Stimulated activated naive CD8-positive, alpha-beta T cell treated with anti-CD3 and anti-CD28 coated beads, Interleukin-15, Interleukin-2, amounts not matched to agents 100 U/mL and 50 U/mL, for 24 hours (primary cell): ENCODE results near the gene PIP4P1.
A peak's percentile ranks its signal among the peaks of the same experiment; 100 is the strongest.
"Not testable (repeated sequence)": the region's sequence is repeated elsewhere in the genome, so short reads cannot be mapped to it uniquely, and the experiment has no call there.

Experiments used
- ATAC-seq: fragments of 150-1000 bp; cut with Tn5 transposase; one replicate; pipeline ENCODE4 v1.10.0; 2021
- DNase-seq: peaks from one replicate; pipeline ENCODE4 v3.0.0; 2021

The PIP4P1 gene

GRCh38 chr14:20476776-20477175 lies 15.5 kb upstream of the PIP4P1 start:
- ATAC-seq (no peak), DNase-seq (no peak)

- no peak for ATAC-seq
Measured at GRCh38 chr14:20472536-20473169, 11.4 kb upstream of the PIP4P1 start.

GRCh38 chr14:20470603-20470901 lies 9.3 kb upstream of the PIP4P1 start:
- DNase-seq = no peak
- no peak for ATAC-seq

More at GRCh38 chr14:20472536-20473169, 11.4 kb upstream of the PIP4P1 start:
- no peak for DNase-seq

- DNase-seq (peak; percentile 64), ATAC-seq (peak; percentile 78)
Measured at GRCh38 chr14:20469890-20470602, 8.8 kb upstream of the PIP4P1 start.

GRCh38 chr14:20469242-20469889 lies 8.1 kb upstream of the PIP4P1 start, which contains the start of gene PNP:
PNP (plus strand) TSS chr14:20469406; CDS start chr14:20469525, 119 bp downstream.
- DNase-seq = peak; percentile 90

GRCh38 chr14:20468764-20469241 lies 7.6 kb upstream of the PIP4P1 start:
- DNase-seq (no peak), ATAC-seq (no peak)

More at GRCh38 chr14:20469242-20469889, 8.1 kb upstream of the PIP4P1 start, which contains the start of gene PNP:
- ATAC-seq = peak; percentile 95

- DNase-seq = peak; percentile 49
- no peak for ATAC-seq
Measured at GRCh38 chr14:20460458-20461224, 593 bp downstream of the PIP4P1 start.

- ATAC-seq = no peak
- no peak for DNase-seq
Measured at GRCh38 chr14:20458031-20458789, 3.0 kb downstream of the PIP4P1 start.

GRCh38 chr14:20456971-20457370 lies 4.3 kb downstream of the PIP4P1 start:
- ATAC-seq (no peak), DNase-seq (no peak)

GRCh38 chr14:20455355-20456300 lies 5.6 kb downstream of the PIP4P1 start:
- ATAC-seq = peak; percentile 74
- no peak for DNase-seq

- DNase-seq = peak; percentile 96
- ATAC-seq = peak; percentile 89
Measured at GRCh38 chr14:20454516-20455354, 6.5 kb downstream of the PIP4P1 start, which contains the start of the genes APEX1 and OSGEP. APEX1 (plus strand) TSS chr14:20455226; CDS start chr14:20455646, 420 bp downstream. OSGEP (minus strand) TSS chr14:20454812; CDS start chr14:20454683, 129 bp downstream.

- not testable (repeated sequence) for ATAC-seq, DNase-seq
Measured at GRCh38 chr14:20452831-20453230, 8.4 kb downstream of the PIP4P1 start.

GRCh38 chr14:20446889-20447288 lies 14.3 kb downstream of the PIP4P1 start:
- DNase-seq (no peak), ATAC-seq (no peak)

GRCh38 chr14:20443650-20444049 lies 17.6 kb downstream of the PIP4P1 start:
- not testable (repeated sequence) for DNase-seq, ATAC-seq

GRCh38 chr14:20441461-20441860 lies 19.8 kb downstream of the PIP4P1 start:
- ATAC-seq = no peak
- no peak for DNase-seq

GRCh38 chr14:20440882-20441281 lies 20.4 kb downstream of the PIP4P1 start:
- ATAC-seq (peak; percentile 82), DNase-seq (peak; percentile 34)

- peak; percentile 30 for DNase-seq
- peak; percentile 74 for ATAC-seq
Measured at GRCh38 chr14:20440465-20440864, 20.8 kb downstream of the PIP4P1 start.

GRCh38 chr14:20438664-20439063 lies 22.6 kb downstream of the PIP4P1 start:
- ATAC-seq (no peak), DNase-seq (no peak)

- DNase-seq = no peak
- ATAC-seq = no peak
Measured at GRCh38 chr14:20436363-20436755, 24.9 kb downstream of the PIP4P1 start.
